HCT116 (cell line): ENCODE data around the gene DSTYK. TPM values are rescaled to one million over a fixed set of nuclear protein-coding genes. Genes with fewer than 3 reads are reported as not detected.

ENCODE experiments used
- ATAC-seq: fragments of 200-7000 bp; cut with Tn5 transposase; 2 replicates; pipeline ENCODE4 v1.9.1; 2020; ENCODE audit warnings: mild to moderate bottlenecking, moderate library complexity
- BruUV-seq: library from RNA; stranded (reverse); fragments of 400-500 nt; replicated peaks from 2 replicates; lab custom pipeline; 2021; lab: Mats Ljungman, UMichigan
- CTCF ChIA-PET: fragments of 300-600 bp; sonication (Branson Sonifier 250); formaldehyde crosslinking; loops from one replicate; lab custom pipeline; 2021; ENCODE audit warnings: antibody characterized with exemption; lab: Charles Lee
- POLR2A ChIA-PET: fragments of 300-600, 350-600 bp; sonication (Branson Sonifier 250); formaldehyde crosslinking; loops from one replicate; lab custom pipeline; 2021; ENCODE audit warnings: antibody characterized with exemption; lab: Charles Lee
- RAD21 ChIA-PET, 2 experiments: fragments of 300-600 bp; sonication (Branson Sonifier 250); formaldehyde crosslinking; loops; one replicate each; lab custom pipeline; 2023; ENCODE audit warnings: low total read pairs in 2 of 2; ENCODE audit not compliant: uncharacterized antibody in 2 of 2, unreplicated experiment in 2 of 2, low non-redundant PET in 1 of 2; lab: Charles Lee
- DNase-seq: peaks from one replicate; pipeline ENCODE4 v3.0.0-alpha.2; 2010; ENCODE audit warnings: low read depth, low spot score
- H2AFZ ChIP-seq: fragments of 200-600 bp; shearing (Covaris generic), sonication (generic); 2 replicates; pipeline ENCODE4 v1.6.1; 2017; ENCODE audit warnings: low read depth, mixed run types, mixed read lengths, antibody characterized with exemption, low read length; ENCODE audit not compliant: poor library complexity, severe bottlenecking
- H3K27ac ChIP-seq: 2 replicates; pipeline ENCODE4 v1.5.1; 2012; ENCODE audit warnings: low read depth, low read length
- H3K27me3 ChIP-seq: fragments of 200-600 bp; sonication (generic); 2 replicates; pipeline ENCODE4 v1.6.1; 2016; ENCODE audit warnings: mixed run types, low read length, mixed read lengths; ENCODE audit not compliant: insufficient read depth
- H3K36me3 ChIP-seq, 2 experiments: fragments of 200-500 bp in 1 of 2; fragments of 200-600 bp in 1 of 2; sonication (Bioruptor generic) in 1 of 2; sonication (generic) in 1 of 2; 2 replicates each; pipeline versions ENCODE4 v1.5.1 to v1.6.1; 2014 to 2016; ENCODE audit warnings: low read length in 2 of 2, inconsistent platforms in 1 of 2, mixed read lengths in 1 of 2, mixed run types in 1 of 2; ENCODE audit not compliant: insufficient read depth in 2 of 2, control insufficient read depth in 1 of 2
- H3K4me1 ChIP-seq, 2 experiments: fragments of 200-600 bp in 1 of 2; sonication (generic) in 1 of 2; 2 replicates each; pipeline versions ENCODE4 v1.5.1 to v1.6.1; 2012 to 2017; ENCODE audit warnings: low read length in 2 of 2, inconsistent platforms in 1 of 2, mild to moderate bottlenecking in 1 of 2, mixed read lengths in 1 of 2, mixed run types in 1 of 2, moderate library complexity in 1 of 2; ENCODE audit not compliant: insufficient read depth in 2 of 2, control insufficient read depth in 1 of 2
- H3K4me2 ChIP-seq: fragments of 200-600 bp; sonication (generic); 2 replicates; pipeline ENCODE4 v1.6.1; 2017; ENCODE audit warnings: mixed run types, low read length, mixed read lengths
- H3K4me3 ChIP-seq, 2 experiments: fragments of 200-600 bp in 1 of 2; sonication (generic) in 1 of 2; replicated peaks in 1 of 2; 2 replicates each; pipeline ENCODE4 v1.5.1; 2011 to 2016; ENCODE audit warnings: low read length in 2 of 2, control low read depth in 1 of 2, low read depth in 1 of 2, mild to moderate bottlenecking in 1 of 2, mixed read lengths in 1 of 2, mixed run types in 1 of 2
- H3K79me2 ChIP-seq: fragments of 200-600 bp; sonication (generic); 2 replicates; pipeline ENCODE4 v1.6.1; 2017; ENCODE audit warnings: mild to moderate bottlenecking, mixed run types, low read length, moderate library complexity, mixed read lengths; ENCODE audit not compliant: insufficient read depth
- H3K9ac ChIP-seq: fragments of 200-600 bp; sonication (generic); 2 replicates; pipeline ENCODE4 v1.6.1; 2016; ENCODE audit warnings: low read length, mixed read lengths
- H3K9me2 ChIP-seq: fragments of 200-600 bp; sonication (generic), shearing (Covaris generic); 2 replicates; pipeline ENCODE4 v1.6.1; 2017; ENCODE audit warnings: mixed run types, mild to moderate bottlenecking, moderate library complexity; ENCODE audit not compliant: insufficient read depth
- H3K9me3 ChIP-seq, 2 experiments: fragments of 200-500 bp in 1 of 2; fragments of 200-600 bp in 1 of 2; sonication (Bioruptor generic) in 1 of 2; sonication (generic) in 1 of 2; 2 replicates each; pipeline ENCODE4 v1.6.1; 2014 to 2017; ENCODE audit warnings: low read length in 2 of 2, mixed read lengths in 2 of 2, inconsistent platforms in 1 of 2, low read depth in 1 of 2, mild to moderate bottlenecking in 1 of 2, mixed run types in 1 of 2, moderate library complexity in 1 of 2; ENCODE audit not compliant: control insufficient read depth in 1 of 2, insufficient read depth in 1 of 2
- H4K20me1 ChIP-seq: fragments of 200-600 bp; sonication (generic), shearing (Covaris generic); 2 replicates; pipeline ENCODE4 v1.6.1; 2017; ENCODE audit warnings: mixed run types, mild to moderate bottlenecking, moderate library complexity; ENCODE audit not compliant: insufficient read depth
- CBX3 ChIP-seq: IDR thresholded peaks from 2 replicates; pipeline ENCODE4 v1.6.1; 2012; ENCODE audit warnings: low read depth
- CEBPB ChIP-seq: IDR thresholded peaks from 2 replicates; pipeline ENCODE4 v1.6.1; 2012; ENCODE audit warnings: low read depth
- EGR1 ChIP-seq: IDR thresholded peaks from 2 replicates; pipeline ENCODE4 v1.6.1; 2012; ENCODE audit warnings: low read depth
- EZH2 ChIP-seq: fragments of 200-600 bp; sonication (generic); IDR thresholded peaks from 2 replicates; pipeline ENCODE4 v1.6.1; 2017; ENCODE audit warnings: antibody characterized with exemption, mixed run types
- EZH2phosphoT487 ChIP-seq: fragments of 200-600 bp; IDR thresholded peaks from 2 replicates; pipeline ENCODE4 v1.6.1; 2018; ENCODE audit warnings: antibody characterized with exemption, borderline replicate concordance
- FOSL1 ChIP-seq: IDR thresholded peaks from 2 replicates; pipeline ENCODE4 v1.6.1; 2012; ENCODE audit warnings: low read depth
- MAX ChIP-seq: IDR thresholded peaks from 2 replicates; pipeline ENCODE4 v1.6.1; 2012
- POLR2A ChIP-seq: IDR thresholded peaks from 2 replicates; pipeline ENCODE4 v1.7.0; 2011; ENCODE audit warnings: borderline replicate concordance; ENCODE audit not compliant: insufficient read depth, insufficient read length; ENCODE audit errors: extremely low read depth
- POLR2AphosphoS5 ChIP-seq: IDR thresholded peaks from 2 replicates; pipeline ENCODE4 v1.6.1; 2011; ENCODE audit warnings: mild to moderate bottlenecking, low read depth, low read length, moderate library complexity
- RAD21 ChIP-seq: IDR thresholded peaks from 2 replicates; pipeline ENCODE4 v1.6.1; 2012; ENCODE audit warnings: low read depth, mild to moderate bottlenecking
- SIN3A ChIP-seq: IDR thresholded peaks from 2 replicates; pipeline ENCODE4 v1.6.1; 2012; ENCODE audit warnings: low read depth
- SP1 ChIP-seq: IDR thresholded peaks from 2 replicates; pipeline ENCODE4 v1.6.1; 2012; ENCODE audit warnings: low read depth
- SRF ChIP-seq: IDR thresholded peaks from 2 replicates; pipeline ENCODE4 v1.6.1; 2012; ENCODE audit warnings: low read depth
- TCF7L2 ChIP-seq: IDR thresholded peaks from 2 replicates; pipeline ENCODE4 v1.7.0; 2011; ENCODE audit warnings: borderline replicate concordance, inconsistent platforms; ENCODE audit not compliant: insufficient read depth, insufficient read length; ENCODE audit errors: extremely low read depth
- YY1 ChIP-seq: IDR thresholded peaks from 2 replicates; pipeline ENCODE4 v1.6.1; 2011; ENCODE audit warnings: low read length, low read depth, moderate library complexity, mild to moderate bottlenecking; ENCODE audit not compliant: insufficient replicate concordance; ENCODE audit errors: extremely low read depth
- intact Hi-C: fragments of 100-400 bp; cut with micrococcal nuclease; formaldehyde crosslinking; loops from 2 replicates; pipeline ENCODE4 v1.10.0; 2022
- total RNA-seq: library from RNA; stranded (reverse); gene quantifications from one replicate; pipeline ENCODE4 v1.2.1, GENCODE V29; 2021; ENCODE audit not compliant: unreplicated experiment
- TF ChIP-seq, protein P1 (sequence below): IDR thresholded peaks from 2 replicates; pipeline ENCODE4 v1.6.1; 2011; ENCODE audit warnings: mild to moderate bottlenecking, low read length, moderate library complexity; ENCODE audit not compliant: insufficient replicate concordance; ENCODE audit errors: extremely low read depth
- TF ChIP-seq, protein P2 (sequence below), 3 experiments: fragments of 200-600 bp in 1 of 3; sonication (generic) in 1 of 3; IDR thresholded peaks in 2 of 3; conservative IDR thresholded peaks in 1 of 3; 2 replicates each; pipeline ENCODE4 v1.5.1; 2012 to 2017; ENCODE audit warnings: low read depth in 2 of 3, low read length in 2 of 3, antibody characterized with exemption in 1 of 3, borderline replicate concordance in 1 of 3, control low read depth in 1 of 3, mild to moderate bottlenecking in 1 of 3, mixed read lengths in 1 of 3, mixed run types in 1 of 3, moderate library complexity in 1 of 3; ENCODE audit not compliant: insufficient read depth in 1 of 3
- TF ChIP-seq, protein P3 (sequence below): IDR thresholded peaks from 2 replicates; pipeline ENCODE4 v1.6.1; 2012; ENCODE audit warnings: low read depth

Gene DSTYK
- total RNA-seq, 1 experiment from 2014 or later: 6.6 TPM

GRCh38 chr1:205210756-205211168 lies 740 bp downstream of the DSTYK start (continued):
- TF ChIP-seq FOSL1 (no peak), SRF (no peak), EGR1 (no peak), MAX (no peak)
- TF ChIP-seq, all 23 proteins: peak for 0

- DNase-seq (no peak), ATAC-seq (no peak)
- no peaks in the 10 kb centered on the region for H3K36me3 ChIP-seq
- BruUV-seq: no TSS peak
- intact Hi-C loops: no loop called here
- no peaks in the 10 kb centered on the region for H3K9me3 ChIP-seq
- H3K9ac ChIP-seq: no peak overlapping the region
- POLR2A ChIA-PET: no interaction called here
- H3K27ac ChIP-seq: no peak overlapping the region
- no peak overlapping the region for H2AFZ ChIP-seq
- peaks cover 31% of the 10 kb centered on the region for H3K79me2 ChIP-seq
- RAD21 ChIA-PET: no interaction called here
- H3K4me2 ChIP-seq: no peak overlapping the region
- no peaks in the 10 kb centered on the region for H3K9me2 ChIP-seq
- CTCF ChIA-PET: no interaction called here
- H3K27me3 ChIP-seq: no peaks in the 10 kb centered on the region
- no peak overlapping the region for H3K4me3 ChIP-seq
- no peaks in the 10 kb centered on the region for H4K20me1 ChIP-seq
- peaks cover 5 to 24% of the 10 kb centered on the region in 2 experiments; a peak in 2 of 4 replicates for H3K4me1 ChIP-seq
- TF ChIP-seq, protein P1, sequence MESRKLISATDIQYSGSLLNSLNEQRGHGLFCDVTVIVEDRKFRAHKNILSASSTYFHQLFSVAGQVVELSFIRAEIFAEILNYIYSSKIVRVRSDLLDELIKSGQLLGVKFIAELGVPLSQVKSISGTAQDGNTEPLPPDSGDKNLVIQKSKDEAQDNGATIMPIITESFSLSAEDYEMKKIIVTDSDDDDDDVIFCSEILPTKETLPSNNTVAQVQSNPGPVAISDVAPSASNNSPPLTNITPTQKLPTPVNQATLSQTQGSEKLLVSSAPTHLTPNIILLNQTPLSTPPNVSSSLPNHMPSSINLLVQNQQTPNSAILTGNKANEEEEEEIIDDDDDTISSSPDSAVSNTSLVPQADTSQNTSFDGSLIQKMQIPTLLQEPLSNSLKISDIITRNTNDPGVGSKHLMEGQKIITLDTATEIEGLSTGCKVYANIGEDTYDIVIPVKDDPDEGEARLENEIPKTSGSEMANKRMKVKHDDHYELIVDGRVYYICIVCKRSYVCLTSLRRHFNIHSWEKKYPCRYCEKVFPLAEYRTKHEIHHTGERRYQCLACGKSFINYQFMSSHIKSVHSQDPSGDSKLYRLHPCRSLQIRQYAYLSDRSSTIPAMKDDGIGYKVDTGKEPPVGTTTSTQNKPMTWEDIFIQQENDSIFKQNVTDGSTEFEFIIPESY: no peak
- TF ChIP-seq SIN3A: no peak
- TF ChIP-seq SRF: no peak
- no peak for TF ChIP-seq CEBPB
- no peak for TF ChIP-seq CBX3
- no peak for TF ChIP-seq SP1
- TF ChIP-seq YY1: no peak
- TF ChIP-seq POLR2A: no peak
- TF ChIP-seq EGR1: no peak
- TF ChIP-seq, protein P2, sequence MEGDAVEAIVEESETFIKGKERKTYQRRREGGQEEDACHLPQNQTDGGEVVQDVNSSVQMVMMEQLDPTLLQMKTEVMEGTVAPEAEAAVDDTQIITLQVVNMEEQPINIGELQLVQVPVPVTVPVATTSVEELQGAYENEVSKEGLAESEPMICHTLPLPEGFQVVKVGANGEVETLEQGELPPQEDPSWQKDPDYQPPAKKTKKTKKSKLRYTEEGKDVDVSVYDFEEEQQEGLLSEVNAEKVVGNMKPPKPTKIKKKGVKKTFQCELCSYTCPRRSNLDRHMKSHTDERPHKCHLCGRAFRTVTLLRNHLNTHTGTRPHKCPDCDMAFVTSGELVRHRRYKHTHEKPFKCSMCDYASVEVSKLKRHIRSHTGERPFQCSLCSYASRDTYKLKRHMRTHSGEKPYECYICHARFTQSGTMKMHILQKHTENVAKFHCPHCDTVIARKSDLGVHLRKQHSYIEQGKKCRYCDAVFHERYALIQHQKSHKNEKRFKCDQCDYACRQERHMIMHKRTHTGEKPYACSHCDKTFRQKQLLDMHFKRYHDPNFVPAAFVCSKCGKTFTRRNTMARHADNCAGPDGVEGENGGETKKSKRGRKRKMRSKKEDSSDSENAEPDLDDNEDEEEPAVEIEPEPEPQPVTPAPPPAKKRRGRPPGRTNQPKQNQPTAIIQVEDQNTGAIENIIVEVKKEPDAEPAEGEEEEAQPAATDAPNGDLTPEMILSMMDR (IDR thresholded peaks at IDR 0.05 in 2 of 3, conservative IDR thresholded peaks at IDR 0.05 in 1 of 3; ENCODE audit: borderline replicate concordance in 1 of 3, insufficient read depth in 1 of 3, low read depth in 2 of 3, low read length in 2 of 3): no peak
- no peak for TF ChIP-seq TCF7L2
- no peak for TF ChIP-seq RAD21
- TF ChIP-seq, protein P3, sequence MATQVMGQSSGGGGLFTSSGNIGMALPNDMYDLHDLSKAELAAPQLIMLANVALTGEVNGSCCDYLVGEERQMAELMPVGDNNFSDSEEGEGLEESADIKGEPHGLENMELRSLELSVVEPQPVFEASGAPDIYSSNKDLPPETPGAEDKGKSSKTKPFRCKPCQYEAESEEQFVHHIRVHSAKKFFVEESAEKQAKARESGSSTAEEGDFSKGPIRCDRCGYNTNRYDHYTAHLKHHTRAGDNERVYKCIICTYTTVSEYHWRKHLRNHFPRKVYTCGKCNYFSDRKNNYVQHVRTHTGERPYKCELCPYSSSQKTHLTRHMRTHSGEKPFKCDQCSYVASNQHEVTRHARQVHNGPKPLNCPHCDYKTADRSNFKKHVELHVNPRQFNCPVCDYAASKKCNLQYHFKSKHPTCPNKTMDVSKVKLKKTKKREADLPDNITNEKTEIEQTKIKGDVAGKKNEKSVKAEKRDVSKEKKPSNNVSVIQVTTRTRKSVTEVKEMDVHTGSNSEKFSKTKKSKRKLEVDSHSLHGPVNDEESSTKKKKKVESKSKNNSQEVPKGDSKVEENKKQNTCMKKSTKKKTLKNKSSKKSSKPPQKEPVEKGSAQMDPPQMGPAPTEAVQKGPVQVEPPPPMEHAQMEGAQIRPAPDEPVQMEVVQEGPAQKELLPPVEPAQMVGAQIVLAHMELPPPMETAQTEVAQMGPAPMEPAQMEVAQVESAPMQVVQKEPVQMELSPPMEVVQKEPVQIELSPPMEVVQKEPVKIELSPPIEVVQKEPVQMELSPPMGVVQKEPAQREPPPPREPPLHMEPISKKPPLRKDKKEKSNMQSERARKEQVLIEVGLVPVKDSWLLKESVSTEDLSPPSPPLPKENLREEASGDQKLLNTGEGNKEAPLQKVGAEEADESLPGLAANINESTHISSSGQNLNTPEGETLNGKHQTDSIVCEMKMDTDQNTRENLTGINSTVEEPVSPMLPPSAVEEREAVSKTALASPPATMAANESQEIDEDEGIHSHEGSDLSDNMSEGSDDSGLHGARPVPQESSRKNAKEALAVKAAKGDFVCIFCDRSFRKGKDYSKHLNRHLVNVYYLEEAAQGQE: no peak
- no peak for TF ChIP-seq EZH2
- no peak for TF ChIP-seq EZH2phosphoT487
- TF ChIP-seq POLR2AphosphoS5: no peak
- no peak for TF ChIP-seq MAX
These were observed 2.7 kb downstream of the DSTYK start for GRCh38 chr1:205208811-205209210.
